GM21367 (cell line): Measurements from ENCODE around the gene PSMD13.
A peak's percentile ranks its signal among the peaks of the same experiment; 100 is the strongest.

Experiments
- ATAC-seq: cut with Tn5 transposase; IDR thresholded peaks from one replicate; pipeline ENCODE4 v1.9.1; 2021; ENCODE audit not compliant: unreplicated experiment

Gene PSMD13

DNA sequence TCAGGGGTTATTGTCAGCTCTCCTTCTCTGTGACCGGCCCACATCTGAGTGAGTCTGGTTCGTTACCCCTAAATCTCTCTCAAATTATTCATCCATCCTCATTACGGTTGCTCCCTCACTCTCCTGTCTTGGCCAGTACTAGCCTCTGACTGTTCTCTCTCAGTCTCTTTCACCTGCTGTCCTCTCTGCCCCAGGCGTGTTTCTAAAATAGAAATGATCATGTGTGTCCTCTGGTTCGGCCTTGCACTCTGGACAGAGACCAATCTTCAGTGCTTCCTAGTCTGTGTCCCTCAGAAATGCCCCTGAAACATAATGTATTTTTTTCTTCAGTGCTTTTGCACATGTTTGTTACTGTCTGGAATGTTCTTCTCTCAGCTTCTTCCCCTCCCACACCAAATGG is 4.9 kb downstream of the PSMD13 start:
- ATAC-seq, result no peak

DNA sequence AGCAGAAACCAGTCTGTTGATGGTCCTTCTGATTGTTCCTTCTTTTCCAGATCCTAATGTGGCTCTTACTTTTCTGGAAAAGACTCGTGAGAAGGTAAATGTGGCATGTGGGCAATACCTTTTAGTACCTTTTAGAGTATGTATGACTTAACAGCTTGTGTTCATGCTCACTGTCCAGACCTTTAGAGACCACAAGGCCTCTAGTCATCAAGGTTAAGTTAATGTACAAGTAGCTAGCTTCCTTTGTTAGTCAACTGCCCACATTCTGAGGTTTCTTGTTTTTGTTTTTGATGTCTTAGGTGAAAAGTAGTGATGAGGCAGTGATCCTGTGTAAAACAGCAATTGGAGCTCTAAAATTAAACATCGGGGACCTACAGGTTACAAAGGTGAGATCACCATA is 7.6 kb downstream of the PSMD13 start:
- ATAC-seq, result no peak

DNA sequence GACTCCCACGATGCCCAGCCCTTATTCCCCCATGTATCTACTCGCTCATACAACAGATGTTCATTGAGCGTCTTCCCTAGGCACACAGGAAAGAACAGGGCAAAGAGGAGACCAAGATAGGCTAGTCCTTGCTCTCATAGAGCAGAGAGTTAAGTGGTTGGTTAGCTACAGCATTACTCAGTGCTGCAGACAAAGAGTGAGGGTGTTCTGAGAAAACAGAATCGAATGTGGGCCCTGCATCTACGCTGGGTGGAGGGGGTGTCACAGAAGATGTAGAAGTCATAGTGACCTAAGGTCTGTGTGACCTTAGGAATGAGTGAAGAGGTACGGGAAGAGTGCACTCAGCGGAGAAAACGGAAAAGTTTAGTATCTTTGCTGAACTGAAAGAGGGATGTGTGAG is 12.3 kb downstream of the PSMD13 start:
- ATAC-seq, result no peak

DNA sequence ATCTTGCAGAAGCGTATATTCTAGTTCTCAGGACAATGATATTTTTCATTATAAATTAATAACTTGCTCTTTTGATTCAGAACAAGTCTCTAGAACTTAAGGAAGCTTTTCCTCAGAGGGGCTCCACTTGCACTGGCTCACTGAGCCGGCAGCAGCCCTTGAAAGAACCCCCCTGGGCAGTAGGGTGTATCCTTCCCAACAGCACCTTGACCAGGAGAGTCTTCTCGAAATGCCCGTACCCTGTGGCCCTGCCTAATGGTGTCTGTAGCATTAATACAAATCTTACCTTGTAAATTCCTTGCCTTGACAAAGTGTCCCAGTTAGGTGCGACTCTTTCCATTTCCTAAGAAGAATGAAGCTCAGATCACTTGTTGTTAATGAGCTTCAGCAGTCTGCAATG is 13.5 kb downstream of the PSMD13 start:
- no peak for ATAC-seq

DNA sequence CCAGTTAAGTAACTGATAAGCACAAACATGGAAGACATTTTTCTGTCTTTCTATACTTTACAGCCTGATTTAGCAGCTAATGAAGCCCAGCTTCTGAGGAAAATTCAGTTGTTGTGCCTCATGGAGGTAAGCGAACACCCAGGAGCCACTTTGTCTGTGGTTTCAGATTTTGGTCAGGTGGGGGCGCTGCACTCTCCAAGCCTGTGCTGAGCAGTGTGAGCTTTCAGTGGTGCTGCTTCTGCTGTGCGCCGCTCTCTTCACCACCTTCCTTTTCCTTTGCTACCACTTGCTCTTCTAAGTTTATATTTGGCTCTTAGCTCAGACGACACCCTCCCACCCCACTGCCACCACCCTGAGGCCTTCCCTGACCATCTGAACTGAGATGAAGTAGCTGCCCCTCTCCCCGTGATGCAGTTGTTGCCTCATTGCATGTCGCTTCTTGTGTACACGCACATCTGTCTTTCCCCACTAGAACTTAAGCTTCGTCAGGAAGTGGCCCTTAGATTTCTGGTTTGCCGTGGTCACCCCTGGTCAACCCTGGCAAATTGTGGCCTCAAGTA is 14.0 kb downstream of the PSMD13 start:
- no peak for ATAC-seq

DNA sequence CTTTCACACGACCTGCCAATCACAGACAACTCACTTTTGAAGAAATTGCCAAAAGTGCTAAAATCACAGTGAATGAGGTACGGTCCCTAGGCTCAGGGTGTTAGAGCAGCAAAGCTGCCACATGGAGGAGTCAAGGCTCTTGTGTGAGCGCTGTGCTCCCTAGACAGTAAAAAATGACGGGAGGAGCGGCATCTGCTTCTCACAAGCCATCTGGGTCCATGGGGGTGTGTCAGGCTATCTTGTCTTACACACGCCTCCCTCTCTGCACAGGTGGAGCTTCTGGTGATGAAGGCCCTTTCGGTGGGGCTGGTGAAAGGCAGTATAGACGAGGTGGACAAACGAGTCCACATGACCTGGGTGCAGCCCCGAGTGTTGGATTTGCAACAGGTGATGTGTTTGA is 14.8 kb downstream of the PSMD13 start:
- ATAC-seq, result no peak

DNA sequence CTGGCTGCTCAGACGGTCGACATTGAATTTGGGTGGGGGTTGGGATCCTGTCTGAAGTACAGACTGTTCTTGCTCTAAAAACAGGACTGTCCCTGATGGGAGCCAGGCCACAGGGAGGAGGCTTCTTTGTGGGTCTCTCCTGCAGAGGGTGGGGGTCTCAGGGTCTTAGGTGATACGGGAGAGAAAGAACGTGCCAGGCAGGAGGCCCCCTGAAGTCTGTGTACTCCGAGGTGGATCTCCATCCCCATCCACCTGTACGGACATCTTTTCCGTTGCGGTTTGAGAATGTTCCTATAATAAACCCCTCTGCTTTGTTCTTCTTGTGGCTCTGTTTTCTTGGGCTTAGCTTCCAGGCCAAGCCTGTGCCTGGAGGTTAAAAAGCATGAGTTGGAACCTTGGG is 15.9 kb downstream of the PSMD13 start:
- ATAC-seq, result no peak

DNA sequence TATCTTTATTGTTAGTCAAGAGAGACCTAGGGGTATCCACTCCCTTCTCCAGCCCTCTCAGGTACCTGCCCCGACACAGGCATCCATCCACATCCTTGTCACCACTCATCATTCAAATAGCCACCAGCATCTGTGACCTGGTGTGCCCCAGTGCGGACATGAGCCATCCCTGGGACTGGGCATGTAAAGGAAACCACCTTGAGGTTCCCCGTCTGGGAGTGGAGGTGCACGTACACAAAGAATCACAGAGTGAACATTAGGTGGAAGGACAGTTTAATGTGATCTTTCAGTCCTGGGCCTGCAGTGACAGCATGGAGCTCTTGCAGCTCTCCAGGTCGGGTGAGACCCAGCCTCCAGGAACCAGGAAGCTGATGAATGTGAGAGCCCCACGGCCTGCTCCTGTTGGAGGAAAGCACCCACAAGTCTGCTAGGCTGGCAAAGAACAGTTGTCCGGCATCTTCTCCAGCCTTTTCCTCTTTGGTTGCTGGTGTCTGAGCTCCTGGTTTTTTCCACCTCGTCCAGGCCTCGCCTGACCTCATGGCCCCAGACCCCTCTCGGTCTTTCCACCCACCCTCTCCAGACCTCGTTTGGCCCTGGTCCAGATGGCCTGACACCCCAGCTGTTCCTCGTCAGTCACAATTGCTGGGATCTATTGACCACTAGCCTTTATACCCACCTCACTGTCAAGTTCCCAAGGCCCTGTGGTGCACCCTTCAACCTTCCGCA is 16.5 kb downstream of the PSMD13 start:
- ATAC-seq, result no peak

DNA sequence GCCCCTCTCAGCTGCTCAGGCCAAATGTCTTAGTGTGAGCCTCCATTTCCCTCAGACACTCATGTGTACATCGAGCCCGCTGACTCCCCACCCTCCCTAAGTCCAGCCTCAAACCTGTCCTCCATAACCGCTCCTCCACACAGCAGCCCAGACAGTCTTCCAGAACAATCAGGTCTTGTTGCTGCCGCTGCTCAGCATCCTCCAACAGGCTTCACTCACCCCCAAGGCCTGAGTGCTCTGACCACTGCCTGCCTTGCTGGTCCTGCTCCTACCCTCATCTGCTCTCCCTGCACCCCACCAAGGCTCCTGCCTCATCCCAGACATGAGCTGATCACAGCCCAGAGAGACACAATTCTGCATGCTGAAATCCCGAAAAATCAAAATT is 17.1 kb downstream of the PSMD13 start:
- no peak for ATAC-seq

DNA sequence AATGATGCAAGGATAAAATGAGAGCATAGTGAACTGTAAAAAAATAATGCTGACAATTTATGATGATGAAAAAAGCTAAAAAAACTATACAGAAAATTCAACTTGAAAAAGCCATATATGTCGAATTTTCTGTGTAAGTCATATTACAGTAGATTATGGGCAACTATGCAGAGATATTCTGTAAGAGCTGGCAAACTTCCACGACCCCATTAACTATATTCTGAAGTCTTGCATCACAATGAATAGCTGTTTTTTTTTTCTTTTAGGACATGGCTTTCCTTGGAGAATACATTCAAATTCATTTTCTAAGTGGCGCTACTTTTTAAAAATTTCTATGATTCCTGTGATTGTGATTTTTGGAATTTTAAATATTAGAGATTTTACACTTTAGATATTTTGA is 18.4 kb downstream of the PSMD13 start:
- ATAC-seq, result no peak

DNA sequence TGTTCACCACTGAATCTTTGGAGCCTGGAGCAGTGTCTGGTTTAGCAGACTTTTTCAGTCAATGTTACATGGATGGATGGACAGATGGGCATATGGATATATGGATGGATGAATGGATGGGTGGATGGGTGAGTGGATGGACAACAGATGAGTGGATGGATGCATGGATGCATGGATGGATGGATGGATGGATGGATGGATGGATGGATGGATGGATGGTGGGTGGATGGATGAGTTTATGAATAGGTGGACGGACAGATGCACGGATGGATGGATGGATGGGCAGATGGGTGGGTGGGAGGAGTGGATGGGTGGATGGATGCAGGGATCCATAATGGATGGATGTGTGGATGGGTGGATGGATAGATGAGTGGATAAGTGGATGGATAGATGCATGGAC is 19.0 kb downstream of the PSMD13 start:
- ATAC-seq, result no peak

DNA sequence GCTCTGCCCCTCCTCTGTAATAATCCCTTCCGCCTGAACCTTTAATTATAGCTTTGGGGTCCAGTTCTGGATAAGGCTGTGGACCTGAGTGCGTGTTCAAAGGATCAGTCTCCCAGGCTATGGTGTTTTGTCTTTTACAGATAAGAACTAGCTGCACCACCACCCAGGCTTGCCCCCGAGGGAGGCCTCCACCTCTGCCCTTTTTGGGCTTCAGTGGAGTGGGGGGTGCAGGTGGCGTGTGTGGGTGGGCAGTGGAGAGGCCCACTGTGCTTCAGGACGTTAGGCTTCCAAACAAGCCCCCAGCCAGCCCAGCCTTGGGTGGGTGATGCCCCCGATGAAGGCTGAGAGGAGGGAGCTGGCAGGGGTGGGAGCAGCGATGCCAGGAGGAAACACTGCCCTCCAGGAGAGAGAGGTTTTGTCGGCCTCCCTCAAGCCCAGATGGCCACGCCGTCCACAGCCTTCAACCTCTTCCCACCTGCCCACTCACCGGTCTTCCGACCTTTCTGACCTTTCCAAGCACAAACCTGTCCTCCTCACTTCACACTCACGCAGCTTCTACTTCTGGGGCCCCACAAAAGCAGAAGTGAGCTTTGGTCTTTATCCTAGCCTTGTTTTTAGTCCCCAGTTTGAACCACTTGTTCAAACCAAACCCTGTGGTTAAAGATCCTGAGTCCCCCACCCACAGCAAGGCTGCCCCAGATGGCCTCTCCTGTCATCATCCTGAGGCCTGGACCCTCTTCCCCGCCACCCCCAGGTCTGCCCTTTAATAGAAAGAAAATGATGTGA is 20.4 kb downstream of the PSMD13 start:
- ATAC-seq, result no peak

DNA sequence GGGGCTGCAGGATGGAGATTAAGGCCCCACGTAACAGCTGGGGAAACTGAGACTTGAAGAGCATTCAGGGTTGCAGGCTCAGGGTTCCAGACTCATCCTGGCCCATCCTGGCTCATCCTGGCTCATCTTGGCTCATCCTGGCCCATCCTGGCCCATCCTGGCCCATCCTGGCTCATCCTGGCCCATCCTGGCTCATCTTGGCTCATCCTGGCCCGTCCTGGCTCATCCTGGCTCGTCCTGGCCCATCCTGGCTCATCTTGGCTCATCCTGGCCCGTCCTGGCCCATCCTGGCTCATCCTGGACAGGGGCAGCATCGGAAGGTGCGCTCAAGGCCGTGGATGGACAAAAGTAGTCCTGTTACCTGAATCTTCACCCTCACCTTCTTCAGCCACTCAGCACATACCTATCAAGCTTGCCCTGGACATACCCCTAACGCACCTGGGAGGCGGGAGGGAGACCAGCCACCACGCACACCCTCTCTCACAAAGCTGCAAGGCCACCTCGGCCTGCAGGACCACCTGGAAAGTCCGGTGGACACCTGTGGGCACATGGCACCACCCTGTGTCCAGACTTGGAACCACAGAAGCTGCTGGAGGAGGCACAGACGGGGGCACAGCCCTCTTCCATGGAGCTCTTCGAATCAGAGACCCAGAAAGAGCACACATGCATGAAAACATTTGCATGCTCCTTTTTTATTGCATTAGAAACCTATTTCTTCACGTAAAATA is 21.2 kb downstream of the PSMD13 start:
- no peak for ATAC-seq

DNA sequence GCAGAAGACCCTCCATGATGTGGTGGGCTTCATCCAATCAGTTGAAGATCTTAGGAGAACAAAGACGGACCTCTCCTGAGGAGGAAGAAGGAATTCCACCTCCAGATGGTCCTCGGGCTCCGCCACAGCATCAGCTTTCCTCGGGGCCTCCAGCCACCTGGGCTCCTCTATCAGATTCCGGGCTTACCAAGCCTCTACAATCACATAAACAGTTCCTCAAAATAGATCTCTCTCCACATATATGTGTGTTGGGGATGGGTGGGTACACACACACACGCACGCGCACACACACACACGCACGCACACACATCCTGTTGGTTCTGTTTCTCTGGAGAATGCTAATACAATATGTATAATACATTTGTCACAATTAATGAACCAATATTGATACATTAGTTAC is 22.6 kb downstream of the PSMD13 start:
- ATAC-seq, result no peak

DNA sequence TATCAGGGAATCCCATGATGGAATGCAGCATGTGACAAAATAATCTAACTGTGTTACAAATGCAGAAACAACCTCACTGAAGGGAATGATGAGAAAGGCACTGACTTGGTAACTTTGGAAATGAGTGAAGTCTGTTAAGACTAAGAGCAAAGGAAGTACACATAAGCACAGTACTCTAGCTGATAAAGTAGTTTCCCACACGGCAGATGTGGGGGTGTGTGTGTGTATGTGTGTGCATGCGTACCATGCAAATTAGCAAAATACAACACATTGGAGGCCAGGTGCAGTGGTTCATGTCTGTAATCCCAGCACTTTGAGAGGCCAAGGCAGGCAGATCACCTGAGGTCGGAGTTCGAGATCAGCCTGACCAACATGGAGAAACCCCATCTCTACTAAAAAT is 24.8 kb downstream of the PSMD13 start:
- ATAC-seq, result no peak

DNA sequence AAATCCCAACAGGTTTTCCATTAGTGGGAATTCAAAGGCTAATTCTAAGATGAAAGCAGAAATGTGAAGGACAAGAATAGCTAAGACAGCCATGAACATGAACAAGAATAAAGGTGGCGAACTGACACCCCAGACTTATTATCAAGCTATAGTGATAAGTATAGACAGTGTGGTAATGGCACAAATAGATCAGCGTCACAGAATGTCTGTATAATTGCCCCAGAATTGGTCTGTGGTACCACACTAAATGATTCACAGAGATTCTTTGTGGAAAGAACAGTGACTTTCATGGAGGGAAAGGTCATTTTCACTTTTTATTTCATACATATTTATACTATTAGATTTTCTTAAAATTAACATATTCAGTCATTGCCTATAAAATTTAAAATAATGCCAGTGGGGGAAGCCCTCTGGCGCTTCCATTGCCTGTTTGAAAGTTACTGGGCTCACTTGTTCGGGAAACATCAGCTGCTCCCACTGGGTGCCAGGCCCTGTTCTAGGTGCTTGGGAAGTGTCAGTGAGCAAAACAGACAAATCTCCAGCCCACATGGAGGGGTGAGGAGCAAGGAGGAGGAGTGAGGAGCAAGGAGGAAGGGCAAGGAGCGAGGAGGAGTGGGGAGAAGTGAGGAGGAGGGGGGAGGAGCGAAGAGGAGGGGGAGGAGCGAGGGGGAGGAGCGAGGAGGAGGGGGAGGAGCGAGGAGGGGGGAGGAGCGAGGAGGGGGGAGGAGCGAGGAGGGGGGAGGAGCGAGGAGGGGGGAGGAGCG is 30.1 kb downstream of the PSMD13 start:
- no peak for ATAC-seq

DNA sequence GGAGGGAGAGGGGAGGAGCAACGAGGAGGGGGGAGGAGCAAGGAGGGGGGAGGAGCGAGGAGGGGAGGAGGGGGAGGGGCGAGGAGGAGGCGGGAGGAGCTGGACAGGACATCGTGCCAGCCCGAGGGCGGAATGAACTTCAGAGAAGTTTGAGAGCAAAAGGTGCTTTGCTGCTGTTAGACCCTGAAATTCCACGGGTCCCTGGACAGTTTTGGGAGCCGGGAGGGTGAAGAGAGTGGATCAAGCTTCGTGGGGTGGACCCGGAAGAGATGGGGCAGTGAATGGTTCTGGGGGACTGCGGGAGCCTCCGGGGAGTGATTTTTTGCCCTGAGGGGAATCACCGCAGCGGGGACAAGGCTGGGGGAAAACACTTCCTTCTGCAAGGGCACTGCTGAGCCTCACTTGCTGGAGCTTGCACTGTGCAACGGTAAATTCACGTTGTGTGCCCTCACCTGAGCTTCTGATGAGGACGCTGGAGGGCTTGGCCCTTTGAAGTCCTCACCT is 30.8 kb downstream of the PSMD13 start:
- no peak for ATAC-seq

DNA sequence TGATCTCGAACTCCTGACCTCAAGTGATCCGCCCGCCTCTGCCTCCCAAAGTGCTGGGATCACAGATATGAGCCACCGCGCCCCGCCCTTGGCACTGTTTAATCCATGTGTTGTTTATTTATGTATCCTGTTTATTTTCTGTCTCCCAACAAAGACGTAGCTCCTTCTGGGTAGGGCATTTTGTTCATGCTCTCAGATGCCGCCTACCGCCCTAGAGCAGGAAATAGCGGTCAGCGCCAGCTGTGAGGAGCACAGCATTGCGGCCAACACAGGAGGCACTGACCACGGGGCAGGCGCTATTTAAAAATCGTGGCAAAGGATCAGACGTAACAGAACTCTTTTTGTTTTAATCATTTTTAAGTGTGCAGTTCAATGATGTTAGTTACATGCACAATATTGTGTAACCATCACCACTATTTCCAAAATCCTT is 32.0 kb downstream of the PSMD13 start:
- peak; percentile 24 for ATAC-seq

DNA sequence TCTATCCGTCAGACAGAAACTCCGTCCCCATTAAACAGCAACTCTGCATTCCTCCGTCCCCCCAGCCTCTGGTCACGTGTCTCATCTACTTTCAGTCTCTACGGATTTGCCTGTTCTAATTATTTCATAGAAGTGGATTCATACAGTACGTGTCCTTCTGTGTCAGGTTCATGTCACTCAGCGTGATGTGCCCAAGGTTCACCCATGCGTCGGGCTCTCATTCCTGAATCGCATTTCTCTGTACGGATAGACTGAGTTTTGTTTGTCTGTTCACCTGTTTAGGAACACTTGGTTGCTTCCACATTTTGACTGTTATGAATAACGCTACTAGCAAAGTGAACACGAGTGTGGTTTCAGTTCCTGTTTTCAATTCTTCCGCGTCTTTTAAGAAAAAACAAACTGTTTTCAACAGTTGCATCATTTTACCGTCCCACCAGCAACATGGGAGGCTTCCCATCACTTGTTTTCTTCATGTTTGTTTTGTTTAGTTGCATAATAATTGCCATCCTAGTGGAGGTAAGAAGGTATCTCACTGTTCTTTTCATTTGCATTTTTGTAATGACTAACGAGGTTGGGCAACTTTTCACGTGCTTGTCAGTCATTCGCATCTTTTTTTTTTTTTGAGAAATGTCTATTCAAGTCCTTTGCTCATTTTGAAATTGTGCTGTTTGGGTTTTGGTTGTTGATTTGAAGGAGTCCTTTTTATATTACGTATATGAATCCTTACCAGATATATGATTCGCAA is 32.5 kb downstream of the PSMD13 start:
- peak; percentile 63 for ATAC-seq
